Measurements from ENCODE around the gene GP1BA. TPM values are rescaled to one million over a fixed set of nuclear protein-coding genes. Genes with fewer than 3 reads are reported as not detected.
A peak's percentile ranks its signal among the peaks of the same experiment; 100 is the strongest.

Gene GP1BA
- 4.8 TPM for polyA plus RNA-seq (2013)

- WGBS (ENCODE audit: insufficient coverage), result 44% methylated on average over 6 of the region's 14 CpGs
- Histone ChIP-seq H3K9me3 (ENCODE audit: control extremely low read depth in 1 of 5, control insufficient read depth in 4 of 5, insufficient read depth in 2 of 5, low read depth in 1 of 5, low read length in 4 of 5) (no peaks in the 10 kb centered on the region), H3K27ac (ENCODE audit: insufficient read depth in 1 of 2, low read depth in 1 of 2, low read length in 2 of 2, poor library complexity in 1 of 2, severe bottlenecking in 2 of 2) (peak within 1 kb of the TSS; percentile 15 to 22), H3K36me3 (ENCODE audit: control insufficient read depth in 4 of 4, insufficient read depth in 4 of 4, low read length in 3 of 4) (peaks cover 0 to 12% (median 2%) of the 10 kb centered on the region in 4 experiments), H3K4me1 (ENCODE audit: control extremely low read depth in 1 of 4, control insufficient read depth in 4 of 4, insufficient read depth in 4 of 4, low read length in 3 of 4) (peaks cover 0 to 51% (median 42%) of the 10 kb centered on the region in 4 experiments), H3K27me3 (replicated peaks in 2 of 5; ENCODE audit: control insufficient read depth in 4 of 5, insufficient read depth in 5 of 5, low read length in 4 of 5) (no peaks in the 10 kb centered on the region), H3K4me3 (ENCODE audit: control insufficient read depth in 1 of 7, extremely low read depth in 1 of 7, insufficient read depth in 4 of 7, low read depth in 2 of 7, low read length in 6 of 7) (peak within 1 kb of the TSS in 4 of 7 experiments; percentile 25 to 69 (median 54))
- ChIA-PET CTCF (interaction anchor here (1.1 to 1.3 kb wide), 2 partner anchors 18 to 23 kb away, joined by 3 to 9 read pairs; no protein-coding TSS in a partner anchor), POLR2A (no interaction called here)
- peak; percentile 36 to 63 (median 57) for DNase-seq
Observed at GRCh38 chr17:4931963-4932362, at the start of gene GP1BA. Gene GP1BA, plus strand, starts transcription at chr17:4932277. Its CDS starts 328 bp downstream, at chr17:4932605.

- no peak overlapping the region for H3K4me3 ChIP-seq (ENCODE audit: control insufficient read depth in 1 of 7, extremely low read depth in 1 of 7, insufficient read depth in 4 of 7, low read depth in 2 of 7, low read length in 6 of 7)
- H3K27ac ChIP-seq (ENCODE audit: insufficient read depth in 1 of 2, low read depth in 1 of 2, low read length in 2 of 2, poor library complexity in 1 of 2, severe bottlenecking in 2 of 2), result no peak overlapping the region
- CTCF ChIA-PET, result interaction anchor here (1.3 to 6.2 kb wide), 4 partner anchors 8 to 251 kb away, joined by 3 to 40 read pairs (median 4); partner anchors contain the start of genes GLTPD2 and VMO1
- WGBS (ENCODE audit: insufficient coverage), result 96% methylated on average over 4 of the region's 4 CpGs
- peaks cover 7 to 44% (median 30%) of the 10 kb centered on the region in 4 experiments for H3K36me3 ChIP-seq (ENCODE audit: control insufficient read depth in 4 of 4, insufficient read depth in 4 of 4, low read length in 3 of 4)
- H3K4me1 ChIP-seq (ENCODE audit: control extremely low read depth in 1 of 4, control insufficient read depth in 4 of 4, insufficient read depth in 4 of 4, low read length in 3 of 4), result no peaks in the 10 kb centered on the region
- no peaks in the 10 kb centered on the region for H3K9me3 ChIP-seq (ENCODE audit: control extremely low read depth in 1 of 5, control insufficient read depth in 4 of 5, insufficient read depth in 2 of 5, low read depth in 1 of 5, low read length in 4 of 5)
- no peaks in the 10 kb centered on the region for H3K27me3 ChIP-seq (replicated peaks in 2 of 5; ENCODE audit: control insufficient read depth in 4 of 5, insufficient read depth in 5 of 5, low read length in 4 of 5)
- POLR2A ChIA-PET, result no interaction called here
- no peak for DNase-seq
Observed at GRCh38 chr17:4884489-4884888, 47.6 kb upstream of the GP1BA start.

- WGBS (ENCODE audit: insufficient coverage), result 99% methylated on average over 9 of the region's 12 CpGs
- H3K27me3 ChIP-seq (replicated peaks in 2 of 5; ENCODE audit: control insufficient read depth in 4 of 5, insufficient read depth in 5 of 5, low read length in 4 of 5), result no peaks in the 10 kb centered on the region
- H3K27ac ChIP-seq (ENCODE audit: insufficient read depth in 1 of 2, low read depth in 1 of 2, low read length in 2 of 2, poor library complexity in 1 of 2, severe bottlenecking in 2 of 2), result no peak overlapping the region
- POLR2A ChIA-PET, result no interaction called here
- DNase-seq, result no peak
- no peaks in the 10 kb centered on the region for H3K4me1 ChIP-seq (ENCODE audit: control extremely low read depth in 1 of 4, control insufficient read depth in 4 of 4, insufficient read depth in 4 of 4, low read length in 3 of 4)
- H3K9me3 ChIP-seq (ENCODE audit: control extremely low read depth in 1 of 5, control insufficient read depth in 4 of 5, insufficient read depth in 2 of 5, low read depth in 1 of 5, low read length in 4 of 5), result no peaks in the 10 kb centered on the region
- H3K4me3 ChIP-seq (ENCODE audit: control insufficient read depth in 1 of 7, extremely low read depth in 1 of 7, insufficient read depth in 4 of 7, low read depth in 2 of 7, low read length in 6 of 7), result no peak overlapping the region
- CTCF ChIA-PET, result interaction anchor here (0.8 to 4.2 kb wide), 6 partner anchors 50 to 178 kb away, joined by 3 to 20 read pairs (median 4); partner anchors contain the start of genes ARRB2 and GLTPD2
- peaks cover 11 to 56% (median 41%) of the 10 kb centered on the region in 4 experiments for H3K36me3 ChIP-seq (ENCODE audit: control insufficient read depth in 4 of 4, insufficient read depth in 4 of 4, low read length in 3 of 4)
Observed at GRCh38 chr17:4886830-4887229, 45.2 kb upstream of the GP1BA start.

GRCh38 chr17:4887581-4887980 is 44.5 kb upstream of the GP1BA start:
- DNase-seq, result no peak
- Histone ChIP-seq H3K27me3 (replicated peaks in 2 of 5; ENCODE audit: control insufficient read depth in 4 of 5, insufficient read depth in 5 of 5, low read length in 4 of 5) (no peaks in the 10 kb centered on the region), H3K36me3 (ENCODE audit: control insufficient read depth in 4 of 4, insufficient read depth in 4 of 4, low read length in 3 of 4) (peaks cover 11 to 56% (median 43%) of the 10 kb centered on the region in 4 experiments), H3K27ac (ENCODE audit: insufficient read depth in 1 of 2, low read depth in 1 of 2, low read length in 2 of 2, poor library complexity in 1 of 2, severe bottlenecking in 2 of 2) (no peak overlapping the region), H3K4me3 (ENCODE audit: control insufficient read depth in 1 of 7, extremely low read depth in 1 of 7, insufficient read depth in 4 of 7, low read depth in 2 of 7, low read length in 6 of 7) (no peak overlapping the region), H3K4me1 (ENCODE audit: control extremely low read depth in 1 of 4, control insufficient read depth in 4 of 4, insufficient read depth in 4 of 4, low read length in 3 of 4) (no peaks in the 10 kb centered on the region), H3K9me3 (ENCODE audit: control extremely low read depth in 1 of 5, control insufficient read depth in 4 of 5, insufficient read depth in 2 of 5, low read depth in 1 of 5, low read length in 4 of 5) (no peaks in the 10 kb centered on the region)
- POLR2A ChIA-PET, result no interaction called here
- CTCF ChIA-PET, result interaction anchor here (0.8 to 4.2 kb wide), 10 partner anchors 15 to 255 kb away, joined by 3 to 20 read pairs (median 4); partner anchors contain the start of gene ARRB2
- 97% methylated on average over 17 of the region's 18 CpGs for WGBS (ENCODE audit: insufficient coverage)

- ChIA-PET POLR2A (no interaction called here), CTCF (interaction anchor here (1.7 to 4.0 kb wide), 5 partner anchors 8 to 183 kb away, joined by 5 to 12 read pairs (median 11); partner anchors contain the start of genes ARRB2, C17orf107, GLTPD2 and VMO1)
- Histone ChIP-seq H3K27ac (ENCODE audit: insufficient read depth in 1 of 2, low read depth in 1 of 2, low read length in 2 of 2, poor library complexity in 1 of 2, severe bottlenecking in 2 of 2) (no peak overlapping the region), H3K36me3 (ENCODE audit: control insufficient read depth in 4 of 4, insufficient read depth in 4 of 4, low read length in 3 of 4) (peaks cover 21 to 72% (median 48%) of the 10 kb centered on the region in 4 experiments), H3K4me1 (ENCODE audit: control extremely low read depth in 1 of 4, control insufficient read depth in 4 of 4, insufficient read depth in 4 of 4, low read length in 3 of 4) (no peaks in the 10 kb centered on the region), H3K9me3 (ENCODE audit: control extremely low read depth in 1 of 5, control insufficient read depth in 4 of 5, insufficient read depth in 2 of 5, low read depth in 1 of 5, low read length in 4 of 5) (no peaks in the 10 kb centered on the region), H3K4me3 (ENCODE audit: control insufficient read depth in 1 of 7, extremely low read depth in 1 of 7, insufficient read depth in 4 of 7, low read depth in 2 of 7, low read length in 6 of 7) (no peak overlapping the region), H3K27me3 (replicated peaks in 2 of 5; ENCODE audit: control insufficient read depth in 4 of 5, insufficient read depth in 5 of 5, low read length in 4 of 5) (peaks cover 0 to under 1% (median 0%) of the 10 kb centered on the region in 5 experiments)
- no peak for DNase-seq
- WGBS (ENCODE audit: insufficient coverage), result 97% methylated on average over 35 of the region's 42 CpGs
Observed at GRCh38 chr17:4891411-4892410, 40.4 kb upstream of the GP1BA start.

GRCh38 chr17:4892499-4893221 is 39.4 kb upstream of the GP1BA start:
- Histone ChIP-seq H3K4me3 (ENCODE audit: control insufficient read depth in 1 of 7, extremely low read depth in 1 of 7, insufficient read depth in 4 of 7, low read depth in 2 of 7, low read length in 6 of 7) (no peak overlapping the region), H3K27me3 (replicated peaks in 2 of 5; ENCODE audit: control insufficient read depth in 4 of 5, insufficient read depth in 5 of 5, low read length in 4 of 5) (peaks cover 0 to 4% (median 0%) of the 10 kb centered on the region in 5 experiments), H3K4me1 (ENCODE audit: control extremely low read depth in 1 of 4, control insufficient read depth in 4 of 4, insufficient read depth in 4 of 4, low read length in 3 of 4) (no peaks in the 10 kb centered on the region), H3K9me3 (ENCODE audit: control extremely low read depth in 1 of 5, control insufficient read depth in 4 of 5, insufficient read depth in 2 of 5, low read depth in 1 of 5, low read length in 4 of 5) (no peaks in the 10 kb centered on the region), H3K36me3 (ENCODE audit: control insufficient read depth in 4 of 4, insufficient read depth in 4 of 4, low read length in 3 of 4) (peaks cover 17 to 68% (median 49%) of the 10 kb centered on the region in 4 experiments), H3K27ac (ENCODE audit: insufficient read depth in 1 of 2, low read depth in 1 of 2, low read length in 2 of 2, poor library complexity in 1 of 2, severe bottlenecking in 2 of 2) (no peak overlapping the region)
- ChIA-PET POLR2A (no interaction called here), CTCF (interaction anchor here (0.7 to 4.0 kb wide), 4 partner anchors 7 to 184 kb away, joined by 3 to 12 read pairs (median 8); partner anchors contain the start of genes ARRB2 and C17orf107)
- 88% methylated on average over 10 of the region's 23 CpGs for WGBS (ENCODE audit: insufficient coverage)
- no peak for DNase-seq
